A549 (cell line): ENCODE data around the gene FBXO28. TPM values are rescaled to one million over a fixed set of nuclear protein-coding genes. Genes with fewer than 3 reads are reported as not detected.

Source experiments
- ATAC-seq, 2 experiments: fragments of 200-7000 bp in 1 of 2; fragments of >200 bp in 1 of 2; cut with Nextera tagmentation in 1 of 2; cut with Tn5 transposase in 1 of 2; 3 replicates each; pipeline versions ENCODE4 v1.8.0 to v1.9.1; 2018 to 2020; ENCODE audit warnings: mild to moderate bottlenecking in 1 of 2, moderate library complexity in 1 of 2
- CTCF ChIA-PET: fragments of 300-600 bp; sonication (Branson Sonifier 250); formaldehyde crosslinking; extraction: SDS; loops from one replicate; lab custom pipeline; 2021; ENCODE audit warnings: antibody characterized with exemption, inconsistent platforms; lab: Yijun Ruan, JAX
- POLR2A ChIA-PET: fragments of 350-600 bp; formaldehyde crosslinking; extraction: SDS; loops from one replicate; lab custom pipeline; 2021; ENCODE audit warnings: antibody characterized with exemption, inconsistent platforms; lab: Yijun Ruan, JAX
- DNase-seq, 2 experiments: peaks; one replicate each; pipeline versions ENCODE4 v3.0.0 to v3.0.0-alpha.2; 2011 to 2016; ENCODE audit warnings: low read depth in 1 of 2, low spot score in 1 of 2
- FAIRE-seq: peaks from 2 replicates; lab custom pipeline; 2011; peaks lifted over from hg19 to GRCh38; lab: Jason Lieb, UNC
- H3K27ac ChIP-seq, 2 experiments: fragments of >200 bp; sonication (Bioruptor Twin); formaldehyde crosslinking; 3 replicates each; pipeline ENCODE4 v1.5.1; 2016 to 2017
- H3K4me1 ChIP-seq: fragments of >200 bp; sonication (Bioruptor Twin); formaldehyde crosslinking; 3 replicates; pipeline ENCODE4 v1.6.1; 2016
- H3K4me2 ChIP-seq: fragments of >200 bp; sonication (Bioruptor Twin); formaldehyde crosslinking; 3 replicates; pipeline ENCODE4 v1.6.1; 2016
- H3K4me3 ChIP-seq: fragments of >200 bp; sonication (Bioruptor Twin); formaldehyde crosslinking; 3 replicates; pipeline ENCODE4 v1.5.1; 2016
- H3K9me3 ChIP-seq: fragments of >200 bp; sonication (Bioruptor Twin); formaldehyde crosslinking; 3 replicates; pipeline ENCODE4 v1.6.1; 2016
- BCL3 ChIP-seq: fragments of >200 bp; sonication (Bioruptor Twin); formaldehyde crosslinking; IDR thresholded peaks from 3 replicates; pipeline ENCODE4 v1.6.1; 2016
- BHLHE40 ChIP-seq: IDR thresholded peaks from 2 replicates; pipeline ENCODE4 v1.6.1; 2012; ENCODE audit warnings: low read depth, low read length, inconsistent platforms
- CBX2 ChIP-seq: fragments of 200-600 bp; sonication (generic); IDR thresholded peaks from 2 replicates; pipeline ENCODE4 v1.6.1; 2016; ENCODE audit warnings: low read depth, mild to moderate bottlenecking, borderline replicate concordance
- CBX8 ChIP-seq: fragments of 200-600 bp; sonication (generic); IDR thresholded peaks from 2 replicates; pipeline ENCODE4 v1.6.1; 2016
- CEBPB ChIP-seq, 2 experiments: fragments of >200 bp in 1 of 2; sonication (Bioruptor Twin) in 1 of 2; formaldehyde crosslinking in 1 of 2; IDR thresholded peaks; 2 replicates each; pipeline ENCODE4 v1.6.1; 2012 to 2016
- CHD2 ChIP-seq: fragments of 150-350 bp; IDR thresholded peaks from 2 replicates; pipeline ENCODE4 v1.6.1; 2014; ENCODE audit warnings: low read length; ENCODE audit not compliant: partially characterized antibody
- EHF ChIP-seq: fragments of 250-450 bp; sonication (Bioruptor Pico); IDR thresholded peaks from 2 replicates; pipeline ENCODE4 v1.5.0; 2020; ENCODE audit warnings: mild to moderate bottlenecking
- EHMT2 ChIP-seq: fragments of 200-600 bp; sonication (generic); IDR thresholded peaks from 2 replicates; pipeline ENCODE4 v1.6.1; 2016; ENCODE audit warnings: antibody characterized with exemption, low read depth, mild to moderate bottlenecking, moderate library complexity
- EP300 ChIP-seq, 2 experiments: fragments of >200 bp; sonication (Bioruptor Twin); formaldehyde crosslinking; IDR thresholded peaks; 2 replicates in 1 of 2; 3 replicates in 1 of 2; pipeline ENCODE4 v1.6.1; 2016 to 2017
- FOSL2 ChIP-seq, 2 experiments: fragments of 450-650 bp in 1 of 2; fragments of >200 bp in 1 of 2; sonication (Bioruptor Twin) in 1 of 2; formaldehyde crosslinking; IDR thresholded peaks; 2 replicates each; pipeline versions ENCODE4 v1.5.0 to v1.6.1; 2016 to 2020; ENCODE audit warnings: mild to moderate bottlenecking in 1 of 2, moderate library complexity in 1 of 2
- FOXS1 ChIP-seq: fragments of 250-450 bp; sonication (Bioruptor Pico); IDR thresholded peaks from 2 replicates; pipeline ENCODE4 v1.5.0; 2020; ENCODE audit warnings: mild to moderate bottlenecking, moderate library complexity
- HOXB13 ChIP-seq: fragments of 250-450 bp; sonication (Bioruptor Pico); IDR thresholded peaks from 2 replicates; pipeline ENCODE4 v1.5.0; 2020; ENCODE audit warnings: low read depth, mild to moderate bottlenecking, moderate library complexity
- HOXB5 ChIP-seq: fragments of 250-450 bp; sonication (Bioruptor Pico); IDR thresholded peaks from 2 replicates; pipeline ENCODE4 v1.5.0; 2020; ENCODE audit warnings: mild to moderate bottlenecking, moderate library complexity
- KDM1A ChIP-seq: fragments of 200-600 bp; sonication (generic); IDR thresholded peaks from 2 replicates; pipeline ENCODE4 v1.6.1; 2016; ENCODE audit warnings: low read depth, mild to moderate bottlenecking
- MYC ChIP-seq: IDR thresholded peaks from 2 replicates; pipeline ENCODE4 v1.6.1; 2012; ENCODE audit warnings: mild to moderate bottlenecking, inconsistent platforms, low read length, improper control_type of control experiment, borderline replicate concordance
- NPAS2 ChIP-seq: fragments of 250-450 bp; sonication (Bioruptor Pico); IDR thresholded peaks from 2 replicates; pipeline ENCODE4 v1.8.0; 2022; ENCODE audit warnings: mild to moderate bottlenecking, moderate library complexity, borderline replicate concordance
- NR3C1 ChIP-seq: fragments of >200 bp; sonication (Bioruptor Twin); formaldehyde crosslinking; IDR thresholded peaks from 3 replicates; pipeline ENCODE4 v1.6.1; 2017
- PHF8 ChIP-seq: fragments of 200-600 bp; sonication (generic); IDR thresholded peaks from 2 replicates; pipeline ENCODE4 v1.6.1; 2016; ENCODE audit warnings: low read depth, mild to moderate bottlenecking, antibody characterized with exemption, moderate library complexity, borderline replicate concordance
- POLR2A ChIP-seq: IDR thresholded peaks from 2 replicates; pipeline ENCODE4 v1.6.1; 2012; ENCODE audit warnings: mild to moderate bottlenecking, low read length
- POLR2AphosphoS2 ChIP-seq: conservative IDR thresholded peaks from 2 replicates; pipeline ENCODE4 v1.6.1; 2012; ENCODE audit warnings: low read length, improper control_type of control experiment, inconsistent platforms
- RARB ChIP-seq: fragments of 250-450 bp; sonication (Bioruptor Pico); IDR thresholded peaks from 2 replicates; pipeline ENCODE4 v1.8.0; 2021; ENCODE audit warnings: mild to moderate bottlenecking, moderate library complexity
- RFX5 ChIP-seq: fragments of 450-650 bp; IDR thresholded peaks from 2 replicates; pipeline ENCODE4 v1.7.1; 2014; ENCODE audit warnings: antibody characterized with exemption, mild to moderate bottlenecking, moderate library complexity
- SMC3 ChIP-seq: fragments of >200 bp; sonication (Bioruptor Twin); formaldehyde crosslinking; IDR thresholded peaks from 3 replicates; pipeline ENCODE4 v1.6.1; 2018; ENCODE audit warnings: inconsistent platforms
- SREBF2 ChIP-seq: fragments of 450-650 bp; IDR thresholded peaks from 2 replicates; pipeline ENCODE4 v1.6.1; 2014; ENCODE audit warnings: mild to moderate bottlenecking, moderate library complexity
- TFCP2L1 ChIP-seq: fragments of 250-450 bp; sonication (Bioruptor Pico); IDR thresholded peaks from 2 replicates; pipeline ENCODE4 v1.5.0; 2021; ENCODE audit warnings: mild to moderate bottlenecking
- WGBS: methylation state at CpG from one replicate; pipeline ENCODE4 v1.1.6; 2017; ENCODE audit errors: missing lambda C conversion rate; 5-methylcytosine and 5-hydroxymethylcytosine counted together
- polyA plus RNA-seq, 4 experiments: library from polyadenylated mRNA; depleted of rRNA in 3 of 4; stranded (reverse); fragments of >200 nt; fragmentation: RNase III in 1 of 4; extraction: RNeasy Plus Mini Kit Qiagen cat#74134 plus additional on column Dnase treatment in 1 of 4; gene quantifications; 2 replicates in 3 of 4; 3 replicates in 1 of 4; pipeline ENCODE4 v1.2.3, GENCODE V29; 2011 to 2017
- TF ChIP-seq, protein P1 (sequence below): fragments of >200 bp; sonication (Bioruptor Twin); formaldehyde crosslinking; IDR thresholded peaks from 3 replicates; pipeline ENCODE4 v1.5.1; 2016
- TF ChIP-seq, protein P2 (sequence below): fragments of 450-650 bp; IDR thresholded peaks from 2 replicates; pipeline ENCODE4 v1.6.1; 2014; ENCODE audit warnings: antibody characterized with exemption
- TF ChIP-seq, protein P3 (sequence below): IDR thresholded peaks from 2 replicates; pipeline ENCODE4 v1.6.1; 2012
- TF ChIP-seq, protein P4 (sequence below): fragments of 250-450 bp; sonication (Bioruptor Pico); IDR thresholded peaks from 2 replicates; pipeline ENCODE4 v1.5.0; 2020; ENCODE audit warnings: low read depth, mild to moderate bottlenecking, moderate library complexity

Gene FBXO28
- polyA plus RNA-seq, 2 of the 4 experiments (the other 2 are of a cell fraction) = 19.1 to 31.5 TPM

DNA sequence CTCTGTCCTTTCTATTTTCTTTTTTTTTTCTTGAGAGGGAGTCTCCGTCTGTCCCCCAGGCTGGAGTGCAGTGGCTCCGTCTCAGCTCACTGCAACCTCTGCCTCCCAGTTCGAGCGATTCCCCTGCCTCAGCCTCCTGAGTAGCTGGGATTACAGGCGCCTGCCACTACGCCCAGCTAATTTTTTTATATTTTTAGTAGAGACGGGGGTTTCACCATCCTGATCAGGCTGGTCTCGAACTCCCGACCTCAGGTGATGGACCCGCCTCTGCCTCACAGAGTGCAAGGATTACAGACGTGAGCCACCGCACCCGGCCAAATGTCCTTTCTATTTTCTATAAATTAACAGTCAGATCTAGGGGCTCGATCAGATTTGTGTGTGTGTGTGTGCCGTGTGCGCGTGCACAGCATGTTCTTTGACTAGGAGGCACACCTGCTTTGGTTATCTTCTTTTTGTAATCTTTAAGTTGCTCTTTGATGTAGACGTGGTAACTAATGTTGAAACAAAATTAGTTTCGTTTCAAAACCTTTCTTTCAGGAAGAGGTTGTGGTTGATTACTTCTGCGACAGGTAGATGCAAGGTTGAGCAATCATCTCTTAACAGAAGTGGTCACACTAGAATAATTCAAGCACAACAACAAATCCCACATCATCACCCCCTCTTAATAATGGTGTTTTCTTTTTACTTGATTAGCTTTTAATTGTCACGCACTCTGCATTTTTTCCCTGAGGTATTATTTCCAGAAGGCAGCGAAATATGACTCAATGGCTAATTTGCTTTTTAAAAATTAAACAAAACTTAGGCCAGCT, 68.3 kb downstream of the FBXO28 start:
- FAIRE-seq = no peak

GRCh38 chr1:224182866-224183590, 69.1 kb downstream of the FBXO28 start, which contains the start of gene DEGS1:
Gene DEGS1 (plus strand): TSS chr1:224183240. CDS start chr1:224183337, 97 bp downstream.
- H3K27ac ChIP-seq = peak within 1 kb of the TSS; percentile 96 to 97
- FAIRE-seq (no peak), DNase-seq (peak; percentile 83 to 94), ATAC-seq (peak; percentile 94 to 95)
- ChIA-PET POLR2A (interaction anchor here (0.6 to 2.2 kb wide), 10 partner anchors 9 to 476 kb away, joined by 3 to 11 read pairs (median 4); partner anchors contain the start of genes NVL and WDR26), CTCF (interaction anchor here (0.6 to 2.0 kb wide), 6 partner anchors 15 to 495 kb away, joined by 3 to 6 read pairs (median 4); no protein-coding TSS in a partner anchor)
- 2% methylated on average over 26 of the region's 94 CpGs for WGBS
- peaks cover 3% of the 10 kb centered on the region; the same call in 1 of the 3 replicates for H3K9me3 ChIP-seq
- peak within 1 kb of the TSS; percentile 93 for H3K4me3 ChIP-seq
- peaks cover 11% of the 10 kb centered on the region; the same call in 2 of the 3 replicates for H3K4me1 ChIP-seq
- H3K4me2 ChIP-seq = peak within 1 kb of the TSS; percentile 81
- TF ChIP-seq EHMT2 = no peak
- no peak for TF ChIP-seq TFCP2L1 (CRISPR knock-in tag)
- TF ChIP-seq RARB = no peak
- TF ChIP-seq SMC3 = no peak
- TF ChIP-seq MYC = peak; percentile 83; the same call in 1 of the 2 replicates
- peak; percentile 48 for TF ChIP-seq CHD2
- no peak for TF ChIP-seq CBX2
- TF ChIP-seq EP300 (IDR thresholded peaks at IDR 0.05) = no peak
- TF ChIP-seq POLR2AphosphoS2 = no peak
- no peak for TF ChIP-seq SREBF2
- TF ChIP-seq, protein P1, sequence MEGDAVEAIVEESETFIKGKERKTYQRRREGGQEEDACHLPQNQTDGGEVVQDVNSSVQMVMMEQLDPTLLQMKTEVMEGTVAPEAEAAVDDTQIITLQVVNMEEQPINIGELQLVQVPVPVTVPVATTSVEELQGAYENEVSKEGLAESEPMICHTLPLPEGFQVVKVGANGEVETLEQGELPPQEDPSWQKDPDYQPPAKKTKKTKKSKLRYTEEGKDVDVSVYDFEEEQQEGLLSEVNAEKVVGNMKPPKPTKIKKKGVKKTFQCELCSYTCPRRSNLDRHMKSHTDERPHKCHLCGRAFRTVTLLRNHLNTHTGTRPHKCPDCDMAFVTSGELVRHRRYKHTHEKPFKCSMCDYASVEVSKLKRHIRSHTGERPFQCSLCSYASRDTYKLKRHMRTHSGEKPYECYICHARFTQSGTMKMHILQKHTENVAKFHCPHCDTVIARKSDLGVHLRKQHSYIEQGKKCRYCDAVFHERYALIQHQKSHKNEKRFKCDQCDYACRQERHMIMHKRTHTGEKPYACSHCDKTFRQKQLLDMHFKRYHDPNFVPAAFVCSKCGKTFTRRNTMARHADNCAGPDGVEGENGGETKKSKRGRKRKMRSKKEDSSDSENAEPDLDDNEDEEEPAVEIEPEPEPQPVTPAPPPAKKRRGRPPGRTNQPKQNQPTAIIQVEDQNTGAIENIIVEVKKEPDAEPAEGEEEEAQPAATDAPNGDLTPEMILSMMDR = no peak
- TF ChIP-seq, protein P2, sequence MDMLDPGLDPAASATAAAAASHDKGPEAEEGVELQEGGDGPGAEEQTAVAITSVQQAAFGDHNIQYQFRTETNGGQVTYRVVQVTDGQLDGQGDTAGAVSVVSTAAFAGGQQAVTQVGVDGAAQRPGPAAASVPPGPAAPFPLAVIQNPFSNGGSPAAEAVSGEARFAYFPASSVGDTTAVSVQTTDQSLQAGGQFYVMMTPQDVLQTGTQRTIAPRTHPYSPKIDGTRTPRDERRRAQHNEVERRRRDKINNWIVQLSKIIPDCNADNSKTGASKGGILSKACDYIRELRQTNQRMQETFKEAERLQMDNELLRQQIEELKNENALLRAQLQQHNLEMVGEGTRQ = no peak
- peak; percentile 75; the same call in 1 of the 3 replicates for TF ChIP-seq BCL3
- TF ChIP-seq BHLHE40 = no peak
- no peak for TF ChIP-seq KDM1A
- no peak for TF ChIP-seq FOXS1 (CRISPR knock-in tag)
- TF ChIP-seq CEBPB (IDR thresholded peaks at IDR 0.05) = no peak
- TF ChIP-seq, protein P3, sequence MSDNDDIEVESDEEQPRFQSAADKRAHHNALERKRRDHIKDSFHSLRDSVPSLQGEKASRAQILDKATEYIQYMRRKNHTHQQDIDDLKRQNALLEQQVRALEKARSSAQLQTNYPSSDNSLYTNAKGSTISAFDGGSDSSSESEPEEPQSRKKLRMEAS = peak; percentile 70
- TF ChIP-seq CBX8 = no peak
- TF ChIP-seq EHF (CRISPR knock-in tag) = no peak
- no peak for TF ChIP-seq FOSL2 (IDR thresholded peaks at IDR 0.05)
- TF ChIP-seq FOSL2 (CRISPR knock-in tag; IDR thresholded peaks at IDR 0.05) = no peak
- no peak for TF ChIP-seq RFX5
- TF ChIP-seq, protein P4, sequence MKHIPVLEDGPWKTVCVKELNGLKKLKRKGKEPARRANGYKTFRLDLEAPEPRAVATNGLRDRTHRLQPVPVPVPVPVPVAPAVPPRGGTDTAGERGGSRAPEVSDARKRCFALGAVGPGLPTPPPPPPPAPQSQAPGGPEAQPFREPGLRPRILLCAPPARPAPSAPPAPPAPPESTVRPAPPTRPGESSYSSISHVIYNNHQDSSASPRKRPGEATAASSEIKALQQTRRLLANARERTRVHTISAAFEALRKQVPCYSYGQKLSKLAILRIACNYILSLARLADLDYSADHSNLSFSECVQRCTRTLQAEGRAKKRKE (CRISPR knock-in tag) = no peak
- no peak for TF ChIP-seq NPAS2 (CRISPR knock-in tag)
- no peak for TF ChIP-seq NR3C1
- TF ChIP-seq POLR2A = peak; percentile 75
- TF ChIP-seq HOXB5 = no peak
- TF ChIP-seq PHF8 = peak; percentile 64; the same call in 1 of the 2 replicates

More for the DNA sequence above, 68.3 kb downstream of the FBXO28 start:
- DNase-seq (peak in 1 of 2 experiments; percentile 37), ATAC-seq (no peak)
- no peaks in the 10 kb centered on the region for H3K9me3 ChIP-seq
- peak overlapping the region; percentile 81 for H3K4me2 ChIP-seq
- H3K27ac ChIP-seq = peak overlapping the region; percentile 96 to 97
- ChIA-PET POLR2A (interaction anchor here (0.6 to 2.2 kb wide), 9 partner anchors 8 to 475 kb away, joined by 3 to 11 read pairs (median 4); partner anchors contain the start of gene NVL), CTCF (interaction anchor here (1.1 to 2.0 kb wide), 4 partner anchors 16 to 151 kb away, joined by 4 to 6 read pairs (median 5); no protein-coding TSS in a partner anchor)
- 68% methylated on average over 22 of the region's 22 CpGs for WGBS
- H3K4me3 ChIP-seq = peak overlapping the region; percentile 93
- TF ChIP-seq RARB (no peak), CEBPB (IDR thresholded peaks at IDR 0.05) (peak; percentile 42 to 74; a peak in 3 of 4 replicates), NR3C1 (no peak), EP300 (IDR thresholded peaks at IDR 0.05) (0 out of 5 replicates have a peak, but pooled peaks of 1 of the 2 experiments have one; percentile 15), HOXB13 (no peak)
- H3K4me1 ChIP-seq = peaks cover 11% of the 10 kb centered on the region; the same call in 2 of the 3 replicates
